Glutamatergic neuron (in vitro differentiated cells): ENCODE data around the gene CPXM1. TPM values are rescaled to one million over a fixed set of nuclear protein-coding genes. Genes with fewer than 3 reads are reported as not detected.
"Not testable (repeated sequence)": the region's sequence is repeated elsewhere in the genome, so short reads cannot be mapped to it uniquely, and the experiment has no call there.

Experiments used
- DNase-seq: peaks from one replicate; pipeline ENCODE4 v3.0.0; 2022
- H3K27ac Mint-ChIP-seq: one replicate; pipeline ENCODE4 v1.8.0; 2020; ENCODE audit warnings: mild to moderate bottlenecking, mixed read lengths, inconsistent platforms; ENCODE audit not compliant: unreplicated experiment
- H3K27me3 Mint-ChIP-seq: one replicate; pipeline ENCODE4 v1.8.0; 2020; ENCODE audit warnings: mild to moderate bottlenecking, moderate library complexity, mixed read lengths, inconsistent platforms; ENCODE audit not compliant: unreplicated experiment
- H3K36me3 Mint-ChIP-seq: one replicate; pipeline ENCODE4 v1.8.0; 2020; ENCODE audit warnings: mild to moderate bottlenecking, mixed read lengths, inconsistent platforms; ENCODE audit not compliant: unreplicated experiment
- H3K4me1 Mint-ChIP-seq: one replicate; pipeline ENCODE4 v1.8.0; 2020; ENCODE audit warnings: mild to moderate bottlenecking, low read depth, mixed read lengths, inconsistent platforms; ENCODE audit not compliant: unreplicated experiment
- H3K4me3 Mint-ChIP-seq: one replicate; pipeline ENCODE4 v1.8.0; 2020; ENCODE audit warnings: mild to moderate bottlenecking, mixed read lengths, inconsistent platforms; ENCODE audit not compliant: unreplicated experiment
- H3K9me3 Mint-ChIP-seq: one replicate; pipeline ENCODE4 v1.8.0; 2020; ENCODE audit warnings: mild to moderate bottlenecking, moderate library complexity, mixed read lengths, inconsistent platforms; ENCODE audit not compliant: unreplicated experiment
- total RNA-seq: library from RNA; stranded (reverse); fragmentation: NEBNext Ultra II Directional; extraction: Animal tissue kit (Norgen Biotek cat#: 25700); gene quantifications from one replicate; pipeline ENCODE4 v1.2.1, GENCODE V29; 2021; ENCODE audit not compliant: unreplicated experiment
- TF ChIP-seq, protein P1 (sequence below): fragments of 200-600 bp; sonication (generic); IDR thresholded peaks from one replicate; pipeline ENCODE4 v1.5.0; 2021; ENCODE audit not compliant: partially characterized antibody, unreplicated experiment

CPXM1 gene
- total RNA-seq, 1 donor from 2014 or later: 28.1 TPM

DNA sequence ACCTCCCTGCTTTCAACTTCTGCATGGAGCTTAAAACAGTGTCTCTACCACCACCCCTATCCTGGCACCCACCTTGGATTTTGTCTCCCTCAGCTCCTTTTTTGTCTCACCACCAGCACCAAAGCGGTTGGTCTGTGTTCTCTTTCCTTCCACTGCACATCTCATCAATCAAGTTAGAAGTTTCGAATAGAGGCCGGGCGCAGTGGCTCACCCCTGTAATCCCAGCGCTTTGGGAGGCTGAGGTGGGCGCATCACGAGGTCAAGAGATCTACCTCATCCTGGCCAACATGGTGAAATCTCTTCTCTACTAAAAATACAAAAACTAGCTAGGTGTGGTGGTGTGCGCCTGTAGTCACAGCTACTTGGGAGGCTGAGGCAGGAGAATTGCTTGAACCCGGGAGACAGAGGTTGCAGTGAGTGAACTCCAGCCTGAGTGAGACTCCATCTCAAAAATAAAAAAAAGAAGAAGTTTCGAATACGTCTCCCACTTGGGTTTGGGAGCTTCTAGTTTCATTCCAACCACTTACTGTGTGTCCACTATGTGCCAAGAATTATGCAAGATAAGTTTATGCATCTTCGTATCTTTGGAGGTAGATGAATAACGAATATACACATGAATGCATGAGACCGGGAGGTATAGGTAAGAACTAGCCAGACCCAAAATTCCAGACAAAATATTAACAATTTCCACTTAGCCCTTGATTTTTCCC, 34.1 kb upstream of the CPXM1 start:
- Mint-ChIP-seq H3K36me3 (peaks cover 10% of the 10 kb centered on the region), H3K27ac (no peak overlapping the region), H3K4me1 (no peaks in the 10 kb centered on the region), H3K27me3 (peaks cover 5% of the 10 kb centered on the region), H3K4me3 (no peak overlapping the region), H3K9me3 (peaks cover 2% of the 10 kb centered on the region)
- TF ChIP-seq, protein P1, sequence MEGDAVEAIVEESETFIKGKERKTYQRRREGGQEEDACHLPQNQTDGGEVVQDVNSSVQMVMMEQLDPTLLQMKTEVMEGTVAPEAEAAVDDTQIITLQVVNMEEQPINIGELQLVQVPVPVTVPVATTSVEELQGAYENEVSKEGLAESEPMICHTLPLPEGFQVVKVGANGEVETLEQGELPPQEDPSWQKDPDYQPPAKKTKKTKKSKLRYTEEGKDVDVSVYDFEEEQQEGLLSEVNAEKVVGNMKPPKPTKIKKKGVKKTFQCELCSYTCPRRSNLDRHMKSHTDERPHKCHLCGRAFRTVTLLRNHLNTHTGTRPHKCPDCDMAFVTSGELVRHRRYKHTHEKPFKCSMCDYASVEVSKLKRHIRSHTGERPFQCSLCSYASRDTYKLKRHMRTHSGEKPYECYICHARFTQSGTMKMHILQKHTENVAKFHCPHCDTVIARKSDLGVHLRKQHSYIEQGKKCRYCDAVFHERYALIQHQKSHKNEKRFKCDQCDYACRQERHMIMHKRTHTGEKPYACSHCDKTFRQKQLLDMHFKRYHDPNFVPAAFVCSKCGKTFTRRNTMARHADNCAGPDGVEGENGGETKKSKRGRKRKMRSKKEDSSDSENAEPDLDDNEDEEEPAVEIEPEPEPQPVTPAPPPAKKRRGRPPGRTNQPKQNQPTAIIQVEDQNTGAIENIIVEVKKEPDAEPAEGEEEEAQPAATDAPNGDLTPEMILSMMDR: no peak
- DNase-seq: no peak

DNA sequence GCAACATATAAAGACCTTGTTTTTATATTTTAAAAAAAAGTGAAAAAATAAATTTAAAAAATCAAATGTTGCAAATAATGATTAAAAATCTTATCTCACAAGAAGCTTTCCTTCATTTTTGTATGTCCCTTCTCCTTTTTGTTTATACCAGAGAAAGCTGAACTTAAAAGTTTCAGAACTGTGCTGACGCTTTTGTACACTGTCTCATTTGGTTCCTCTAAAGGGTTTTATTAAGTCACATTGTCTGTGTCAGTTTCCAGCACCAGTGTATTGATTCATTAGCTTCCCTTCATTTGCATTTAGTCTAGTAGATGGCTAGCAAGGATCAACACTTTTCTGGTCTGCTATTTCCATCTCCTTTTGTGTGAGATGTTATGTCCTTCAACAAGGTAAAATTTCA, 33.3 kb upstream of the CPXM1 start:
- Mint-ChIP-seq H3K27me3 (peaks cover 5% of the 10 kb centered on the region), H3K4me1 (no peaks in the 10 kb centered on the region), H3K27ac (no peak overlapping the region), H3K9me3 (no peaks in the 10 kb centered on the region), H3K4me3 (no peak overlapping the region), H3K36me3 (peaks cover 10% of the 10 kb centered on the region)
- TF ChIP-seq, protein P1: no peak
- no peak for DNase-seq

DNA sequence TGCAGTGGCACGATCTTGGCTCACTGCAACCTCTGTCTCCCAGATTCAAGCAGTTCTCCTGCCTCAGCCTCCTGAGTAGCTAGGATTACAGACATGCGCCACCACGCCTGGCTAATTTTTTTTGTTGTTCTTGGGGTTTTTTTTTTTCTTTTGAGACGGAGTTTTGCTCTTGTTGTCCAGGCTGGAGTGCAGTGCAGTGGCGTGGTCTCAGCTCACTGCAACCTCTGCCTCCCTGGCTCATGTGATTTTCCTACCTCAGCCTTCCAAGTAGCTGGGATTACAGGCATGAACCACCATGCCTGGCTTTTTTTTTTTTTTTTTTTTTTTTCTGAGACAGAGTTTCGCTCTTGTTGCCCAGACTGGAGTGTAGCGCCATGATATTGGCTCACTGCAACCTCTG, 30.8 kb upstream of the CPXM1 start:
- not testable (repeated sequence) for H3K9me3 Mint-ChIP-seq, H3K4me1 Mint-ChIP-seq, H3K27ac Mint-ChIP-seq, H3K4me3 Mint-ChIP-seq, H3K27me3 Mint-ChIP-seq, DNase-seq, H3K36me3 Mint-ChIP-seq

DNA sequence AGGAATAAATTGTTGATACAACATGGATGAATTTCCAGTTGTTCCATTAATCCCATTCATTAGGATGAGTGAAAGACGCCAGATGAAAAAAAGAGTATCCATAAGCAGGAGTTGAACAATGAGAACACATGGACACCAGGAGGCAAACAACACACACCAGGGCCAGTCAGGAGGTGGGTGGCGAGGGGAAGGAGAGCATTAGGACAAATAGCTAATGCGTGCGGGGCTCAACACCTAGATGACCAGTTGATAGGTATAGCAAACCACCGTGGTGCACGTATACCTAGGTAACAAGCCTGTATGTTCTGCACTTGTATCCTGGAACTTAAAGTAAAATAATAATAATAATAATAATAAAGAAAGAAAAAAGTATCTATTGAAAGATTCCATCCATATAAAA, 28.9 kb upstream of the CPXM1 start:
- Mint-ChIP-seq H3K27me3 (peaks cover 1% of the 10 kb centered on the region), H3K4me3 (no peak overlapping the region), H3K36me3 (no peaks in the 10 kb centered on the region), H3K27ac (no peak overlapping the region), H3K4me1 (no peaks in the 10 kb centered on the region), H3K9me3 (no peaks in the 10 kb centered on the region)
- TF ChIP-seq, protein P1: no peak
- DNase-seq: no peak

DNA sequence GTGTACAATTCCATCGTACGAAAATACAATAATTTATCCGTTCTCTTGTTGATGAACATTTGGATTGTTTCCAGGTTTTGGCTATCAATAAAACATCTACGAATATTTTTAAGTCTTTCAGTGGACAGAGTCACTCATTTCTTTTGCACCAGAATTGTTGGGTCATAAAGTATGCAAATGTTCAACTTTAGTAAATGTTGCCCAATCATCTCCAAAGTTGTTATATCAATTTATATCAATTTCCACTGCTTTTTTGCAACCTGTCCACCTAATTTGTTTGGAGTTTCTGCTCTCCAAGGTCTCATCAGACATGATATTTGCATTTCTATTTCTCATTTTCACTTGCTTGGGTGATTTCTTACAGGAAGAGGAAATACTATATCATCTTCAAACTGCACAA, 26.2 kb upstream of the CPXM1 start:
- peaks cover 2% of the 10 kb centered on the region for H3K9me3 Mint-ChIP-seq
- TF ChIP-seq, protein P1: no peak
- no peak overlapping the region for H3K4me3 Mint-ChIP-seq
- no peaks in the 10 kb centered on the region for H3K36me3 Mint-ChIP-seq
- H3K27ac Mint-ChIP-seq: no peak overlapping the region
- peaks cover 4% of the 10 kb centered on the region for H3K27me3 Mint-ChIP-seq
- no peaks in the 10 kb centered on the region for H3K4me1 Mint-ChIP-seq
- no peak for DNase-seq
